DND-41 (cell line): ENCODE measurements around the gene POLD2.

ENCODE experiments used
- ATAC-seq: fragments of 200-7000 bp; cut with Tn5 transposase; 3 replicates; pipeline ENCODE4 v1.9.1; 2021; ENCODE audit warnings: low read depth; ENCODE audit not compliant: insufficient read depth
- DNase-seq: peaks from one replicate; pipeline ENCODE4 v3.0.0-alpha.2; 2020
- H2AFZ ChIP-seq: 2 replicates; pipeline ENCODE4 v1.6.0; 2012; ENCODE audit warnings: low read depth, low read length
- H3K27ac ChIP-seq: 2 replicates; pipeline ENCODE4 v1.5.1; 2012; ENCODE audit warnings: low read length, inconsistent platforms
- H3K27me3 ChIP-seq: fragments of 200-600 bp; sonication (generic); 2 replicates; pipeline ENCODE4 v1.6.0; 2012; ENCODE audit warnings: low read length, mild to moderate bottlenecking, inconsistent platforms; ENCODE audit not compliant: insufficient read depth, poor library complexity
- H3K36me3 ChIP-seq: 2 replicates; pipeline ENCODE4 v1.5.1; 2012; ENCODE audit warnings: low read length, inconsistent platforms; ENCODE audit not compliant: insufficient read depth
- H3K4me1 ChIP-seq: 2 replicates; pipeline ENCODE4 v1.5.1; 2012; ENCODE audit warnings: mild to moderate bottlenecking, low read length; ENCODE audit not compliant: insufficient read depth
- H3K4me2 ChIP-seq: 2 replicates; pipeline ENCODE4 v1.6.0; 2012; ENCODE audit warnings: mild to moderate bottlenecking, moderate library complexity, low read length, inconsistent platforms; ENCODE audit not compliant: insufficient read depth
- H3K4me3 ChIP-seq, 2 experiments: fragments of 200-600 bp in 1 of 2; shearing (Covaris generic) in 1 of 2; 2 replicates each; pipeline ENCODE4 v1.5.1; 2012 to 2016; ENCODE audit warnings: inconsistent platforms in 2 of 2, low read length in 2 of 2, mild to moderate bottlenecking in 2 of 2, low read depth in 1 of 2, moderate library complexity in 1 of 2
- H3K79me2 ChIP-seq: 2 replicates; pipeline ENCODE4 v1.6.0; 2012; ENCODE audit warnings: low read length, inconsistent platforms; ENCODE audit not compliant: insufficient read depth
- H3K9ac ChIP-seq: 2 replicates; pipeline ENCODE4 v1.6.0; 2012; ENCODE audit warnings: low read depth, mild to moderate bottlenecking, inconsistent platforms, low read length, moderate library complexity
- H3K9me3 ChIP-seq: 2 replicates; pipeline ENCODE4 v1.5.1; 2012; ENCODE audit warnings: low read length, moderate library complexity, mild to moderate bottlenecking, inconsistent platforms; ENCODE audit not compliant: insufficient read depth, severe bottlenecking
- H4K20me1 ChIP-seq: 2 replicates; pipeline ENCODE4 v1.6.0; 2012; ENCODE audit warnings: low read length; ENCODE audit not compliant: insufficient read depth
- EZH2 ChIP-seq: IDR thresholded peaks from 3 replicates; pipeline ENCODE4 v1.6.1; 2012; ENCODE audit warnings: borderline replicate concordance, low read depth, mild to moderate bottlenecking, moderate library complexity, low read length, inconsistent platforms; ENCODE audit not compliant: severe bottlenecking
- TF ChIP-seq, protein P1 (sequence below): IDR thresholded peaks from 2 replicates; pipeline ENCODE4 v1.5.1; 2012; ENCODE audit warnings: borderline replicate concordance, low read length, moderate library complexity, mild to moderate bottlenecking; ENCODE audit not compliant: poor library complexity, severe bottlenecking; ENCODE audit errors: extremely low read depth

POLD2 gene

GRCh38 chr7:44161371-44161770, 38.0 kb upstream of the POLD2 start:
- Histone ChIP-seq H3K9me3 (no peaks in the 10 kb centered on the region), H4K20me1 (no peaks in the 10 kb centered on the region; the same call in 1 of the 2 replicates), H3K4me3 (no peak overlapping the region), H3K79me2 (no peaks in the 10 kb centered on the region), H2AFZ (no peak overlapping the region), H3K4me1 (no peaks in the 10 kb centered on the region), H3K27me3 (no peaks in the 10 kb centered on the region), H3K36me3 (no peaks in the 10 kb centered on the region), H3K9ac (no peak overlapping the region), H3K4me2 (no peak overlapping the region), H3K27ac (no peak overlapping the region)
- DNase-seq (no peak), ATAC-seq (no peak)
- TF ChIP-seq, protein P1, sequence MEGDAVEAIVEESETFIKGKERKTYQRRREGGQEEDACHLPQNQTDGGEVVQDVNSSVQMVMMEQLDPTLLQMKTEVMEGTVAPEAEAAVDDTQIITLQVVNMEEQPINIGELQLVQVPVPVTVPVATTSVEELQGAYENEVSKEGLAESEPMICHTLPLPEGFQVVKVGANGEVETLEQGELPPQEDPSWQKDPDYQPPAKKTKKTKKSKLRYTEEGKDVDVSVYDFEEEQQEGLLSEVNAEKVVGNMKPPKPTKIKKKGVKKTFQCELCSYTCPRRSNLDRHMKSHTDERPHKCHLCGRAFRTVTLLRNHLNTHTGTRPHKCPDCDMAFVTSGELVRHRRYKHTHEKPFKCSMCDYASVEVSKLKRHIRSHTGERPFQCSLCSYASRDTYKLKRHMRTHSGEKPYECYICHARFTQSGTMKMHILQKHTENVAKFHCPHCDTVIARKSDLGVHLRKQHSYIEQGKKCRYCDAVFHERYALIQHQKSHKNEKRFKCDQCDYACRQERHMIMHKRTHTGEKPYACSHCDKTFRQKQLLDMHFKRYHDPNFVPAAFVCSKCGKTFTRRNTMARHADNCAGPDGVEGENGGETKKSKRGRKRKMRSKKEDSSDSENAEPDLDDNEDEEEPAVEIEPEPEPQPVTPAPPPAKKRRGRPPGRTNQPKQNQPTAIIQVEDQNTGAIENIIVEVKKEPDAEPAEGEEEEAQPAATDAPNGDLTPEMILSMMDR = no peak
- no peak for TF ChIP-seq EZH2

DNA sequence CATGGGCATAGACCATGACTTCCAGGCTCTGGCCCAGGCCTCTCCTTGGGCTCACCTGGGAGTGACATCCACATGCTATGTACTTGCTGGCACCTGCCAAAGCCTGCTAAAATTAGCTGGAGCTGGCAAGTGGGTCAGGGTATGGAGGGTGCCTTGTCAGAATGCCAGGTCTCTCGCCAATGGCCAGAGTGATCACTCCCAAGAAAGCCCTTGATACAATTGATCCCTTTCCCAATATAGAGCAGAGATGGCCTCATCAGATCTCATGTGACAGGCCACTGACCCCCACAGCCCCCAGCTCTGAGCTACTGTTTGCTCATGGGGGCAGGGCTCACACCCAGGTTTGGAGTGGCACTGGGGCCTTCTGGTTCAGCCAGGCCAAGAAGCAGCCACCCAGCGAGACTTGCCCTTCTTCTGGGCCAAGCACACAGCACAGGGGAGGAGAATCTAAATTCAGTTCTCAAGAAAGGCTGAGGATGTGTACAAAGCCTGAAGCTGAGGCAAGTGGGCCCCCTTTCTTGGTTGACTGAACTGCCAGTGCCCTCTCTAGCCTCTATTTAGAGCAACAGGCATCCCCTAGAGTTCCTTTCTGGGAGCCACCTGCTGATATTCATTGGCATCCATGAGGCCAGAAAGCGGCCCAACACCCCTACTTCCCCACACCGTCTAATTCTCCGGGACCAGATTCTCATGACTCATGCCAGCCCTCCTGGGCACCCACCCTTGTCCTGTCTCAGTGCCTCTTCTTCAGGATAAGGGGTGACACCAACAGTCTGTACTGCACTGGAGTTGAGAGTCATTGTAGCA, 36.7 kb upstream of the POLD2 start:
- H3K4me3 ChIP-seq = no peak overlapping the region
- DNase-seq (no peak), ATAC-seq (no peak)
- no peaks in the 10 kb centered on the region for H3K36me3 ChIP-seq
- no peak overlapping the region for H3K9ac ChIP-seq
- TF ChIP-seq, protein P1 = no peak
- no peak for TF ChIP-seq EZH2
- no peaks in the 10 kb centered on the region for H3K79me2 ChIP-seq
- H4K20me1 ChIP-seq = no peaks in the 10 kb centered on the region; the same call in 1 of the 2 replicates
- H3K27me3 ChIP-seq = no peaks in the 10 kb centered on the region
- H3K9me3 ChIP-seq = no peaks in the 10 kb centered on the region
- no peak overlapping the region for H2AFZ ChIP-seq
- no peak overlapping the region for H3K27ac ChIP-seq
- H3K4me1 ChIP-seq = no peaks in the 10 kb centered on the region
- H3K4me2 ChIP-seq = no peak overlapping the region

DNA sequence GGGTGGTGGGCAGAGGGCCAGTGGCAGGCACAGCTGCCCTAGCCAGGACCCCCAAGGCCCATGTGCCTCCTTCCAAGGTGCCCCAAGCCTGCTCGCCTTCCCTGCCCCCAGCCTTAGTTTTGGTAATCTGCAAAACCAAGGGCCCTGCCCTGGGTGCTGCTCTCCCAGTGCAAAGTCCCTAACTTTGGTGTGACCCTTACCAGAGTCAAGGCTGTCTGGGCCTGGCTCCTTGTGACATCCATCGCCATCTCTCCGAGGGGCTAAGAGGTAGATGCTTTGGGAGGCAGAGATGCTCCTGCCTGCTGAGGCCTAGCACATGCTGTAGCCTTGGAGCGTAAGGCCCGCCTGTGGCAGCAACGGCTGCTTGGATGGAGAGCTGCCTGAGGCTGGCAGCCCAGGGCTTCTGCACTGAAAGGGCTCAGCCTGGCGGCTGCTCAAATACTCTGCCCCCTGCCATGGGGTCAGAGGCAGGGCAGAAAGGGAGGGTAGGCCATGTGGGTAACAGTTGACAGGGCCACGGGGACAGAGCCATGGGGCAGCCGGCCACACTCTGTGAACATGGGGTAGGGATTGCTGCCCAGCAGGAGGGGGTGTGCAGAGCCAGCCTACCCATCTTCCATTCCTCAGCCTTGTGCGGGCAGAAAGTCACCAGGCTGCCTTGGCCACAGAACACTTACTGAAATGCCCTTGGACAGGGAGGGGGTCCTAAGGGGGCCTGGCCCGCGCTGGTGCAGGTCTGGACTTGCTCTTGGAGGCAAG, 35.7 kb upstream of the POLD2 start:
- Histone ChIP-seq H3K27ac (no peak overlapping the region), H3K4me3 (no peak overlapping the region), H3K4me1 (no peaks in the 10 kb centered on the region), H3K27me3 (no peaks in the 10 kb centered on the region), H4K20me1 (no peaks in the 10 kb centered on the region; the same call in 1 of the 2 replicates), H3K9ac (no peak overlapping the region), H3K79me2 (no peaks in the 10 kb centered on the region), H3K4me2 (no peak overlapping the region), H3K36me3 (no peaks in the 10 kb centered on the region), H3K9me3 (no peaks in the 10 kb centered on the region), H2AFZ (no peak overlapping the region)
- ATAC-seq = no peak
- TF ChIP-seq, protein P1 = no peak
- no peak for TF ChIP-seq EZH2
- DNase-seq = no peak
